H9 (cell line): ENCODE measurements around the gene IGLL5. TPM values are rescaled to one million over a fixed set of nuclear protein-coding genes. Genes with fewer than 3 reads are reported as not detected.

ENCODE experiments used
- DNase-seq: peaks from one replicate; pipeline ENCODE4 v3.0.0-alpha.2; 2017
- H2AFZ ChIP-seq: one replicate; pipeline ENCODE4 v1.6.1; 2013; ENCODE audit warnings: mild to moderate bottlenecking, low read length, control low read depth, moderate library complexity
- H2AK5ac ChIP-seq: 2 replicates; pipeline ENCODE4 v1.6.1; 2013; ENCODE audit warnings: low read length, control low read depth, mixed read lengths; ENCODE audit not compliant: insufficient read length
- H2BK120ac ChIP-seq: one replicate; pipeline ENCODE4 v1.6.1; 2013; ENCODE audit warnings: low read depth, mild to moderate bottlenecking, low read length, control low read depth, inconsistent platforms; ENCODE audit not compliant: poor library complexity, severe bottlenecking
- H2BK12ac ChIP-seq: 2 replicates; pipeline ENCODE4 v1.6.1; 2013; ENCODE audit warnings: low read length, control low read depth, mixed read lengths, low read depth; ENCODE audit not compliant: insufficient read length
- H2BK15ac ChIP-seq: 2 replicates; pipeline ENCODE4 v1.6.1; 2013; ENCODE audit warnings: low read depth, low read length, control low read depth
- H2BK20ac ChIP-seq: one replicate; pipeline ENCODE4 v1.6.1; 2013; ENCODE audit warnings: low read depth, mild to moderate bottlenecking, low read length, control low read depth, inconsistent platforms; ENCODE audit not compliant: poor library complexity, severe bottlenecking
- H2BK5ac ChIP-seq: 2 replicates; pipeline ENCODE4 v1.6.1; 2013; ENCODE audit warnings: low read length, control low read depth, mixed read lengths; ENCODE audit not compliant: insufficient read length
- H3K14ac ChIP-seq: 2 replicates; pipeline ENCODE4 v1.6.1; 2013; ENCODE audit warnings: low read length, control low read depth; ENCODE audit not compliant: insufficient read depth
- H3K18ac ChIP-seq: 2 replicates; pipeline ENCODE4 v1.6.1; 2013; ENCODE audit warnings: low read depth, mild to moderate bottlenecking, mixed read lengths, low read length, control low read depth; ENCODE audit not compliant: insufficient read length
- H3K23ac ChIP-seq: 2 replicates; pipeline ENCODE4 v1.6.1; 2013; ENCODE audit warnings: low read length, control low read depth, mixed read lengths, low read depth; ENCODE audit not compliant: insufficient read length
- H3K23me2 ChIP-seq: 2 replicates; pipeline ENCODE4 v1.6.1; 2013; ENCODE audit warnings: low read depth, mild to moderate bottlenecking, mixed read lengths, low read length, control low read depth; ENCODE audit not compliant: insufficient read length, poor library complexity, severe bottlenecking
- H3K27ac ChIP-seq: 2 replicates; pipeline ENCODE4 v1.5.1; 2013; ENCODE audit warnings: low read length, control low read depth, mixed read lengths, low read depth; ENCODE audit not compliant: insufficient read length
- H3K27me3 ChIP-seq: 2 replicates; pipeline ENCODE4 v1.6.1; 2013; ENCODE audit warnings: low read length, control low read depth, inconsistent platforms; ENCODE audit not compliant: insufficient read depth
- H3K4ac ChIP-seq: 2 replicates; pipeline ENCODE4 v1.6.1; 2013; ENCODE audit warnings: low read depth, mild to moderate bottlenecking, control low read depth, inconsistent platforms, low read length, moderate library complexity
- H3K4me1 ChIP-seq: 2 replicates; pipeline ENCODE4 v1.6.1; 2013; ENCODE audit warnings: low read length, control low read depth, inconsistent platforms; ENCODE audit not compliant: insufficient read depth
- H3K4me2 ChIP-seq: 2 replicates; pipeline ENCODE4 v1.6.1; 2013; ENCODE audit warnings: low read length, control low read depth, mixed read lengths; ENCODE audit not compliant: insufficient read length, insufficient read depth
- H3K56ac ChIP-seq: 2 replicates; pipeline ENCODE4 v1.6.1; 2013; ENCODE audit warnings: low read depth, mild to moderate bottlenecking, mixed read lengths, low read length, control low read depth; ENCODE audit not compliant: insufficient read length
- H3K79me1 ChIP-seq: 2 replicates; pipeline ENCODE4 v1.6.1; 2013; ENCODE audit warnings: low read depth, mild to moderate bottlenecking, moderate library complexity, low read length, control low read depth, inconsistent platforms; ENCODE audit not compliant: insufficient read depth, poor library complexity, severe bottlenecking
- H3K79me2 ChIP-seq: 2 replicates; pipeline ENCODE4 v1.6.1; 2013; ENCODE audit warnings: low read length, control low read depth, inconsistent platforms; ENCODE audit not compliant: insufficient read depth
- H3K9ac ChIP-seq: 2 replicates; pipeline ENCODE4 v1.6.1; 2013; ENCODE audit warnings: low read length, control low read depth, mixed read lengths; ENCODE audit not compliant: insufficient read length; ENCODE audit errors: extremely low read depth
- H3K9me3 ChIP-seq: one replicate; pipeline ENCODE4 v1.6.1; 2013; ENCODE audit warnings: low read depth, low read length, inconsistent platforms; ENCODE audit not compliant: control insufficient read depth
- H3T11ph ChIP-seq: one replicate; pipeline ENCODE4 v1.6.1; 2013; ENCODE audit warnings: mild to moderate bottlenecking, low read length, control low read depth, inconsistent platforms
- H4K20me1 ChIP-seq: one replicate; pipeline ENCODE4 v1.6.1; 2013; ENCODE audit not compliant: control insufficient read depth, insufficient read length, insufficient read depth
- H4K5ac ChIP-seq: 2 replicates; pipeline ENCODE4 v1.6.1; 2013; ENCODE audit warnings: low read depth, mild to moderate bottlenecking, mixed read lengths, low read length, control low read depth; ENCODE audit not compliant: insufficient read length
- H4K8ac ChIP-seq: replicated peaks from 2 replicates; pipeline ENCODE4 v1.6.1; 2013; ENCODE audit warnings: low read length, control low read depth, mixed read lengths, low read depth; ENCODE audit not compliant: insufficient read length
- H4K91ac ChIP-seq: 2 replicates; pipeline ENCODE4 v1.6.1; 2013; ENCODE audit warnings: low read depth, mild to moderate bottlenecking, moderate library complexity, mixed read lengths, low read length, control low read depth; ENCODE audit not compliant: insufficient read length
- H3K27ac Mint-ChIP-seq, 3 experiments: 2 replicates in 2 of 3; 3 replicates in 1 of 3; pipeline ENCODE4 v1.8.0; 2020 to 2021; ENCODE audit warnings: mixed read lengths in 3 of 3, mild to moderate bottlenecking in 1 of 3, moderate library complexity in 1 of 3
- H3K27me3 Mint-ChIP-seq: 2 replicates; pipeline ENCODE4 v1.8.0; 2021; ENCODE audit warnings: low read depth, mild to moderate bottlenecking, moderate library complexity, mixed read lengths
- H3K36me3 Mint-ChIP-seq, 3 experiments: 2 replicates in 2 of 3; 3 replicates in 1 of 3; pipeline ENCODE4 v1.8.0; 2020 to 2021; ENCODE audit warnings: low read depth in 3 of 3, mixed read lengths in 3 of 3; ENCODE audit not compliant: insufficient read depth in 1 of 3
- H3K4me1 Mint-ChIP-seq, 2 experiments: 2 replicates each; pipeline ENCODE4 v1.8.0; 2020; ENCODE audit warnings: mixed read lengths in 2 of 2
- H3K4me3 Mint-ChIP-seq, 2 experiments: 2 replicates in 1 of 2; 3 replicates in 1 of 2; pipeline ENCODE4 v1.8.0; 2020 to 2021; ENCODE audit warnings: mild to moderate bottlenecking in 2 of 2, mixed read lengths in 2 of 2, moderate library complexity in 1 of 2
- H3K9me3 Mint-ChIP-seq, 2 experiments: 2 replicates in 1 of 2; 3 replicates in 1 of 2; pipeline ENCODE4 v1.8.0; 2020; ENCODE audit warnings: mild to moderate bottlenecking in 2 of 2, mixed read lengths in 2 of 2, moderate library complexity in 1 of 2
- whole genome bisulfite sequencing: extraction: QIAGEN DNeasy Blood & Tissue Kit; methylation state at CpG from one replicate; pipeline ENCODE4 v1.1.7; 2013; ENCODE audit warnings: missing lambda C conversion rate, low lambda C conversion rate, mixed read lengths; ENCODE audit not compliant: insufficient read length; ENCODE audit errors: extremely low coverage; 5-methylcytosine and 5-hydroxymethylcytosine counted together
- total RNA-seq: library from RNA; stranded (reverse); gene quantifications from 2 replicates; pipeline ENCODE4 v1.2.1, GENCODE V29; 2021
- TF ChIP-seq, protein P1 (sequence below): fragments of 200-600 bp; sonication (generic); conservative IDR thresholded peaks from 3 replicates; pipeline ENCODE4 v1.8.0; 2021; ENCODE audit warnings: antibody characterized with exemption, mild to moderate bottlenecking

Gene IGLL5
- total RNA-seq, 1 experiment from 2014 or later, result not detected

DNA sequence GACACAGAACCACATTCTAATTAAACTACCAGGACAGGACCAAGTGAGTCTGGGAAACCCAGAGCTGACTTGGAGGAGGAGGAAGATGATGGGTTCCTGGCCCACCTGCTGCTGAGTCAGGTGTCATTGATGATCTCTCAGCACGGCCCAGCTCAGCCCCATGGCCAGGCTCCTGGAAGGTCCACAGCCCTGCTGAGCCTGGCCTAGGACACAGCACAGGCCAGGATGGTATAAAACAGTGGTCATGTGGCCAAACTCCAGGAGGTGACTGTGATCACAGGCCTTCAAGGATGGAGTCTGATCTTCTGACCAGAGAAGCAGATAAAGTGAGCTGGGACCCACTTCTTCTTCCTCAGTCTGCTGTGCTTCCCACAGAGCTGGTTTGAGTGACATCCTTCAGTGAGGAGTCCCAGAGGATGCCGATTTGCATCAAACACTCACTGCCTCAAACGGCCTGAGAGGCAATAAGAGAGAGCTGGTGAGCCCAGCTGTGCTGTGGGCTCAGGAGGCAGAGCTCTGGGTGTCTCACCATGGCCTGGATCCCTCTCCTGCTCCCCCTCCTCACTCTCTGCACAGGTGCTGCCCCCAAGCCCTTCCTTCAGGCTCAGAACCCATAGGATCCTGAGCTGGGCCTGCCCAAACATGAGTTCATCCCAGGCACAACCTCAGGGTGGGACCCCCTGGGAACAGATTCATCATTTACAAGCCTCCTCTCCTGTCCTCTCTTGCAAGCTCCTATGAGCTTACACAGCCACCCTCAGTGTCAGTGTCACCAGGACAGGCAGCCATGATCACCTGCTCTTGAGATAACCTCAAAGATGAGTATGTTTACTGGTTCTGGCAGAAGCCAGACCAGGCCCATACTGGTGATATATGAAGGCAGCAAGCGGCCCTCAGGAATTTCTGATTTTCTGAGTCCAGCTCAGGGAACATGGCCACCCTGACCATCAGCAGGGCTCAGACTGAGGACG is 37.7 kb upstream of the IGLL5 start:
- H3K9me3 ChIP-seq, result no peaks in the 10 kb centered on the region
- no peak overlapping the region for H2BK5ac ChIP-seq
- no peak for DNase-seq
- no peak overlapping the region for H3K23ac ChIP-seq
- no peak overlapping the region for H2BK20ac ChIP-seq
- Mint-ChIP-seq H3K4me3 (no peak overlapping the region), H3K9me3 (no peaks in the 10 kb centered on the region), H3K36me3 (no peaks in the 10 kb centered on the region), H3K27me3 (peaks cover 96% of the 10 kb centered on the region), H3K27ac (no peak overlapping the region), H3K4me1 (no peaks in the 10 kb centered on the region)
- H3T11ph ChIP-seq, result no peak overlapping the region
- TF ChIP-seq, protein P1, sequence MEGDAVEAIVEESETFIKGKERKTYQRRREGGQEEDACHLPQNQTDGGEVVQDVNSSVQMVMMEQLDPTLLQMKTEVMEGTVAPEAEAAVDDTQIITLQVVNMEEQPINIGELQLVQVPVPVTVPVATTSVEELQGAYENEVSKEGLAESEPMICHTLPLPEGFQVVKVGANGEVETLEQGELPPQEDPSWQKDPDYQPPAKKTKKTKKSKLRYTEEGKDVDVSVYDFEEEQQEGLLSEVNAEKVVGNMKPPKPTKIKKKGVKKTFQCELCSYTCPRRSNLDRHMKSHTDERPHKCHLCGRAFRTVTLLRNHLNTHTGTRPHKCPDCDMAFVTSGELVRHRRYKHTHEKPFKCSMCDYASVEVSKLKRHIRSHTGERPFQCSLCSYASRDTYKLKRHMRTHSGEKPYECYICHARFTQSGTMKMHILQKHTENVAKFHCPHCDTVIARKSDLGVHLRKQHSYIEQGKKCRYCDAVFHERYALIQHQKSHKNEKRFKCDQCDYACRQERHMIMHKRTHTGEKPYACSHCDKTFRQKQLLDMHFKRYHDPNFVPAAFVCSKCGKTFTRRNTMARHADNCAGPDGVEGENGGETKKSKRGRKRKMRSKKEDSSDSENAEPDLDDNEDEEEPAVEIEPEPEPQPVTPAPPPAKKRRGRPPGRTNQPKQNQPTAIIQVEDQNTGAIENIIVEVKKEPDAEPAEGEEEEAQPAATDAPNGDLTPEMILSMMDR, result no peak
- H3K27me3 ChIP-seq, result peaks cover 3% of the 10 kb centered on the region; the same call in 1 of the 2 replicates
- no peak overlapping the region for H2AK5ac ChIP-seq
- H2BK12ac ChIP-seq, result no peak overlapping the region
- H3K79me1 ChIP-seq, result no peaks in the 10 kb centered on the region
- H3K4ac ChIP-seq, result no peak overlapping the region
- no peak overlapping the region for H3K4me2 ChIP-seq
- no peak overlapping the region for H2BK120ac ChIP-seq
- H4K91ac ChIP-seq, result no peak overlapping the region
- no peak overlapping the region for H2BK15ac ChIP-seq
- no peak overlapping the region for H3K56ac ChIP-seq
- H3K23me2 ChIP-seq, result no peaks in the 10 kb centered on the region
- H3K9ac ChIP-seq, result no peak overlapping the region
- no peak overlapping the region for H2AFZ ChIP-seq
- no peak overlapping the region for H3K14ac ChIP-seq
- H4K5ac ChIP-seq, result no peak overlapping the region
- H3K4me1 ChIP-seq, result no peaks in the 10 kb centered on the region
- H4K8ac ChIP-seq, result no peak overlapping the region
- no peaks in the 10 kb centered on the region for H3K79me2 ChIP-seq
- WGBS, result no CpG with 5 or more reads among the region's 5 CpGs
- H3K18ac ChIP-seq, result no peak overlapping the region
- no peaks in the 10 kb centered on the region for H4K20me1 ChIP-seq
- no peak overlapping the region for H3K27ac ChIP-seq
